Measurements from ENCODE around the gene PRIMA1.

Gene PRIMA1

DNA sequence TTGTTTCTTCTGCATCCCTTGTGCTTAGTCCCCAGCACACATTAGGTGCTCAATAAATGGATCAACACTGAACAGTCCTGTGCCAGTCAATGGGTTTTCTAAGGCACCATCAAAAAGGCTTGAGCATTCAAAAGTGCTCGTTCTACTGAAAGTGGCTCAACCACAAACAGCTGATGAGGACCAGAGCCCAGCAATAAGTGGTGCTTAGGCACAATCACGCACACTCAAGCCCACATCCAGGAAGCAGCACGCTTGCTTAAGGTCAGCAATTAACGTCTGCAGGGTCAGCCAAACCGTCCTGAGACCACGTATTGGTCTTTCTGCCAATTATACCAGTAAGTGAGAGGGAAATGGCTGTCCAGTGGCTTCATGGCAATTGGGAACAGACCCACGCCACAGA is 56.5 kb downstream of the PRIMA1 start:
- DNase-seq (ENCODE audit: low read depth): no peak

DNA sequence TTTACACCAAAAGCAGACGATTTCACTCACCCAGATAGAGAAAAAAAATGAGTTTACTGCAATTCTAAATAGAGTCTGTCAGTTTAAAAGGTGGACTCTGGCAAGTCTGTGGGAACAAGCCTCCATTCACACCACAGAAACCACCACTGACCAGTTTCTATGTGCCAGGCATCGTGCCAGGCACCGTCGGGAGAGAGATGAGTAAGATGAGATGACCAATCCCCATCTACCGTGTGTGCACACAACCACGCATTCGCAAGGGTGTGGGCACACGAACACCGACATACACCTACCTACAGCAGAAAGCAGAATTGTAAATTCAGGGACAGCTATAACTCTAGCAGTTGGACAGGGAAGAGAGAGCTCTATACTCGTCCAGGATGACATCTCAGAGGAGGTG is 58.3 kb downstream of the PRIMA1 start:
- DNase-seq (ENCODE audit: low read depth): no peak

DNA sequence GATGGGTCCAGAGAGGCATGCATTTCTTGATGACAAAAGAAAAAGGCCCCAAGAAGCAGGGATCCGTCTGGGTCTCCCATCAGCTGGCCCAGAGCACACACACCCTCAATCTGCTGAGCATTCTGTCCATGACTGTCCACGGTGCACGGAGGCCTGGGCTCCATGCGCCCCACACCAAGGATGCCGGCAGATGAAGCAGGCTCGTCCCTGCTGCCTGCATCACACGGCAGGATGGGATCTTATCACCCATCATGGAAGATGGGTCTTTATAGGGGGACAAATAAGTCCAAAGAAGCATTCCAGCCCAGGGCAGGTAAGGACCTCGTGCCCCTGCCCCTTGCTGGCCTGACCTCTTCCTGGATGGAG is 59.7 kb downstream of the PRIMA1 start:
- DNase-seq (ENCODE audit: low read depth): no peak

DNA sequence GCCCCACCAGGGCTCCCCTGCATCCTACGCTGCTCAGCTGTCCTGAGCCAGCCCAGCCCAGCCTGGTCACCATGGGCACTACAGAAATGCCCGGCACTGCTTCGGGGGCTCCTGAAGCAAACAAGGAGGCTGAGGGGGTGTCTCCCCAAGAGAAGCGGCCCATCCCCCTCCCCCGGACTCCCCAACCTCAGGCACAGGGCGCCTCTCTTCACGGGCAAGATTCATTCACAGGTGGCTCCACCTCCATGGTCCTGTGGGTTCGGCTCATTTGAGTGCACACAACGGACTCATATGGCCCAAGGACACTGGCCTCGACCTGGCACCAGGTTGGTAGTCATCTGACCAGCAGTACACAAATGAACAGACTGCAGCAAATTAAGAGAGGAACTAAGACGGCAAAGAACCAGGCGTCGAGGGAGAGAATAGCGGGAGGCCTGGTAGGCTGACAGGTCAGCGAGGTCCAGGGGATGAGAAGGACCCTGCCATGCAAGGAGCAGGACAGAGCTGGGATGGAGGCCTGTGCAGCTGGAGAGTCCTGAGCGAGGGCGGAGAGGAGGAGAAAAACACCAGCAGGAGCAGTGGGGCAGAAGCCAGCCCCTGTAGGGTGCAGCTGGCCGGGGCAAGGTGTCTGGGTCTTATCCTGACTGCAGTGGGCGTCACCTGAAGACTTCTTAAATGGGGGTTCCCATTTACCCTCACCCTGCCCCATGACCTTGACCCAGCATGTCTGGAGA is 60.2 kb downstream of the PRIMA1 start:
- DNase-seq (ENCODE audit: low read depth): no peak

- DNase-seq (ENCODE audit: low read depth): no peak
Observed at GRCh38 chr14:93727039-93727740, 61.1 kb downstream of the PRIMA1 start.

DNA sequence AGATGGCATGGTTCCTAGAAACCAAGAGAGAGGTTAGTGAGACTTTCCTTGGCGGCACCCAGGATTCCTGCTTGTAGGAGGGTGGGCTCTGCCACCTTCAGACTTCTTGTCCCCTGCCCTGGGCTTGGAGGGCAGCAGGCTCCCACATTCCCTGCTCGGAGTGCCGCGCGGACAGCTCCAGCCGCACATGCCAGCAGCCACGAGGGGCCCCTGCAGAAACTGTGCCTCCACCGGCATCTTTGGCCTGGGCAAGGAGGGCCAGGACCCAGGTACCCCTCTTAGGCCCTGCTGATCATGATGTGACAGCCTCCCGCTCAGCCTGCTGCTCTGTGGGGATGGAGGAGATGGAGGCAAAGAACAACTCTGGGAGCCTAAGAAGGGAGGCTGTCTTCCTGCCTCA is 62.3 kb downstream of the PRIMA1 start:
- DNase-seq (ENCODE audit: low read depth): no peak

- DNase-seq (ENCODE audit: low read depth): no peak
Observed at GRCh38 chr14:93725002-93725582, 63.2 kb downstream of the PRIMA1 start.

DNA sequence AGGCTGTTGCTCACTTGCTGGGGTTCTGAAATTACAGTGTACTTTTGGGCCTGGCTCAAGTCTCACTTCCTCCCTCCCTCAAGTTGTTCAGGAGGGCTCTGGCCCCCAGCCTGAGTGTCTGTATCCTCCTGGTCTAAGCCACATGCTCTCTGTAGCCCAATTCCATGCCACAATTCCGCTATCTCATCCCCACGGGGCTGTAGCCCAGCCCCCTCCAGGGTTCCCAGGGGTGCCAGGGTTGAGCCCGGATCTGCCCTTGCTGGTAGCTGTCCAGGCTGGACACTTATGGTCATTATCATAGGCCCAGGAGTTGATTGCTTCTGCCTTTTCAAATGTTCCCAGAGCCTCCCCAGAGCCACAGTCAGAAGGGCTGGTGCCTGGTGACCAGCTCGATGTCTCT is 65.3 kb downstream of the PRIMA1 start:
- no peak for DNase-seq (ENCODE audit: low read depth)

- DNase-seq (ENCODE audit: low read depth): no peak
Observed at GRCh38 chr14:93720981-93721483, 67.3 kb downstream of the PRIMA1 start.

DNA sequence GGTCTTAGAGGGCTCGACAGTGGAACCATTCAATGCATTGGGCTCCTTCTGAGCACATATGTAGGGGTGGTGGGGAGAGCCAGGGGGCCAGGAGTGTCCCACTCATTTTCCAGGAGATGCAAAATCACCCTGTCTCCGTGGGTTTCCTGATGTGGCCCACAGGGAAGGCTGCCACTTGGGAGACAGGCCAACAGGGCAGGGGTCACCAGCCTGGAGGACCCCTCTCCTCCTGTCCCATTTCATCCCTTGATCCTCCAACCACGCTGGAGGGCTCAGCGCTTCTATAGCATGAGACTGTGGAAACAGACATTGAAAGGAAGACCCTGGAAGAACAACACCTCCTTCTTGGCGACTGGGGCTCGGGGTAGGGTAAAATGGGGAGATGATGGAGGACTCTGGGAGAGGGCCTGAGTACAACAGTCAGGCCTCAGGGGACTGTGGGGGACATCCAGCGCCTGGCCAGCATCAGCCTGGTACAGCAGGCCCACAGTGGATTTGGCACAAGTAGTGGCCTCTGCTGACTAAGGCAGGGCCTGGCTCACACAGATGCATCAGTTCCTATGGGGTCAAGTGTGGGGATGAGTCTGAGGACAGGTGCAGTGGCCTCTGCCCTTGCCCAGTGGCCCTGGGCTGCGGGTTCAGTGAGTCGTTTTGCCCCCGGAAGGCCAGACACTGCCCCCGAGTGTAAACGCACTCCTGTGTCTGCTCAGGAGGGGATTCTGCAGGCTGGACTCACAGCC is 68.0 kb downstream of the PRIMA1 start:
- no peak for DNase-seq (ENCODE audit: low read depth)

DNA sequence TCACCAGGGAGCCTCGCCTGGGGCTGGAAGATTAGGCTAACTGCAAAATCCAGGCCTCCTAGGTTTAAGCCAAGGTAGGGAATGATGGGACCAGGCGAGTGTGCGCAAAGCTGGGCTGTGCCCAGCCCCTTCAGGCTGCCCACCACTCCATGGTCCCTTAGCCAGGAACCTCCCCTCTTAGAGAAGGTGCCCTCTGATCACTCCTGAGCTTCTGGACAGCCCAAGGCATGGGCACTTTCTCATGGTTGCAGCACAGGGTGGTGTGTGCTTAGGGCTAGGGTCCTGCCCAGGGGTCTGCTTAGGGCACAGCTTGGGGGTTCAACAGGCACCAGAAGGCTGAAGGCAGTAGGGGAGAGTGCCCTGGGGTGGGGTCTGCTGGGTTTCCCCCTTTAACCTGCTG is 69.0 kb downstream of the PRIMA1 start:
- DNase-seq (ENCODE audit: low read depth): no peak

- no peak for DNase-seq (ENCODE audit: low read depth)
Observed at GRCh38 chr14:93717668-93718320, 70.5 kb downstream of the PRIMA1 start.

GRCh38 chr14:93716746-93717667 is 71.3 kb downstream of the PRIMA1 start:
- no peak for DNase-seq (ENCODE audit: low read depth)

DNA sequence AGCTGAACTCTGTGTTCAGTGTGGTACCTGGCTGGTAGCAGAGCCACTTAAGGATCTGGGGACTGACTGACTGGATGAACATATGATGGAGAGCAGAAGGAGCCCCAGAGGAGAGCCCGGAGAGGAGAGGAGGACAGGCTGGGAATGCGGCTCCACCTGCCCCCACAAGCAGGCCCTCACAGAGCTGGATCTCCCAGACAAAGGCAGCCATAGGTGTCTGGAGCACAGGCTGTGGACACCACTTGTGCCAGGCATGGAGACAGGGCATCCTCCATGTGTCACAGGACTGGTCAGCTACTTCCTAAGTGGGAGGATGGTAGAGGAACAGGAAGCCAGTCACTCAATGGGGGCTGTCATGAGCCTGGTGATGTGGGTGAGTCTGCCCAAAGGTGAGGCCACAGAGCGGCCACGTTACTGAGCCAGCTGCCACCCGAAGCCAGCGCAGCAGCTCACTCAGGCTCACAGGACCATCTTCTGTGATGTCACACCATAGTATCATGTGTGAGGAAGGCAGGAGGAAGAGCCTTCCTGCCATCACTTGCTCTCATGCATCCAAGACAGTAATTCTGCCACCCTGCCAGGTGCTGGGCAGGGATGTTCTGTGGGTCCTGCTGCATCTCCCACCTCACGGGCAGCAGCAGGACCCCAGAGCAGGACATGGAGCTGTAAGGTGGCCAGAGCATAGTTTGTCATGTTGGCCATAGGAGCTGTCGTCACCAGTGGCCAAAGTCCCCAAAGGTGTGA is 72.1 kb downstream of the PRIMA1 start:
- DNase-seq (ENCODE audit: low read depth): no peak

DNA sequence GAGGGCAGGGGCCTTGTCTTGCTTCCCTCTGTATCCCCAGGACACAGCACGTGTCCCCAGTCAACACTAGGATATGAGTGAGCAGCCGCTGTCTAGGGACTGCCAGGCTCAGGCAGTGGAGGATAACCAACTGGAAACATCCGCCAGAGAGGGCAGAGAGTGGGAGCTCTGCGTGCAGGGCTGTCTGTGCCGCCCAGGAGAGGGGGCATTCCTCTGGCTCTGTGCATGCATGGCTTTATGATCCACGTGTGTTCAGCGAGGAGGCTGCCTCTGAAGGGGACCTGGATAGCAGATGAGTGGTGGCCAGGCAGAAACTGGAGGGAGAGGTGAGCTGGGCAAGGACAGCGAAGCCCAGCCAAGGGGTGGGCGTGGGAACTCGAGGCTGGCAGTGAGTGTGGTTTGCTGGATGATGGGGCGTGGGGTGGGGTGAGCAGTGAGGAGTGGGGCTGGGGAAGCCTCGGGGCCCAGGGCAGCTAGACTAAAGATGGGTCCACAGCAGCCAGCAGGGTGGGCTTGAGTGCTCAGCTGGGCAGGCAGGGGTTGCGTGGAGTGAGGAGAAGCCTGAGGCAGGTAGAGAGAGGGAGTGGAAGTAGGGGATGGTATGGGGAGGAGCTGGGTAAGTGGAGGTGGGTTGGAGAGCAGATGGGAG is 72.9 kb downstream of the PRIMA1 start:
- DNase-seq (ENCODE audit: low read depth): no peak

DNA sequence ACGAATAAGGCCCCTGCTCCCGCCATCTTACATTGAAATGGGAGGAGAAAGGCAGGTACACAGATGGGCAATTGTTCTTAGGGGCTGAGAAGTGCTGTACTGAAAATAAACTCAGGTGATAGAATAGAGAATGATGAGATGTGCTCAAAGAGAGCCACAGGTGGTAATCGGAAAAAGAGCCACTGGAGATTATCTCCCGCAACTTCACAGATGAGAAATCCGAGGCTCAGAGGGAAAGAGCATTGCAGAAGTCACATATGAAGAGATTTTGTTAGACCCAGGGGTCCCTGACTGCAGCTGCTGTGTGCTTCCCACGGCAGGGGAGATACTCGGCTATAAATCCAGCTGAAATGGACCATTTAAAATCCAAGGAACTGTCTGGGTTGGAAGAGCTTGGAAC is 73.7 kb downstream of the PRIMA1 start:
- no peak for DNase-seq (ENCODE audit: low read depth)

DNA sequence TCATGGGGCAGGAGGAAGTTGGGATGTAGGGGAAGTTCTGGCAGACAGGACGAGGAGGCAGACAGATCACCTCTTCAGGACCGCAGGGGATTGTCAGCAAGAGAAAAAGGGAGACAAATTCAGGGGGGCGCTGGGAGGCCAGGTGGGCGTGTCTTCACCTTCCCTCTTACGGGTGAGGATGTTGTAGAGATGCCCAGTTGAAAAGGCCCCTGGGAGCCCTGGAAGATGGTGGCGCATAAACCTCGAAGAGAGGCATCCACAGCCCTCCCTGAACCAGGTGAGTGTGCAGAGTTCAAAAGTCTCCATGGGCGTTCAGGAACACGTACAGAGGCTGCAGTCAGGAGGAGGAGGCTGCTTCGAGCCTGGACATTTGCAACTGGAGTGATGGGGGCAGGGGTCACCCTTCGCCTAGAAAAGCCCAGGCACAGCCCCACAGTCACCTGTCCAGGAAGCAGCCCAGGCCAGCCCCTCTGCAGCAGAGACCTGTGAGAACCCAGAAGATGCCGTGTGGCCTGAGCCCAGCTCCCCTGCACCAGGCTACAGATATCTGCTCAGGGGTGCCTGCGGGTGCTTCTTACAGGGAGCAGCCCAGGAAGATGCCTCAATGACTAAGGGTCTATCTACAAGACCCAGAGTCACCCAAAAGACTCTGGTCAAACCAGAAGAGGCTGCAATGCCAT is 74.4 kb downstream of the PRIMA1 start:
- DNase-seq (ENCODE audit: low read depth): no peak

DNA sequence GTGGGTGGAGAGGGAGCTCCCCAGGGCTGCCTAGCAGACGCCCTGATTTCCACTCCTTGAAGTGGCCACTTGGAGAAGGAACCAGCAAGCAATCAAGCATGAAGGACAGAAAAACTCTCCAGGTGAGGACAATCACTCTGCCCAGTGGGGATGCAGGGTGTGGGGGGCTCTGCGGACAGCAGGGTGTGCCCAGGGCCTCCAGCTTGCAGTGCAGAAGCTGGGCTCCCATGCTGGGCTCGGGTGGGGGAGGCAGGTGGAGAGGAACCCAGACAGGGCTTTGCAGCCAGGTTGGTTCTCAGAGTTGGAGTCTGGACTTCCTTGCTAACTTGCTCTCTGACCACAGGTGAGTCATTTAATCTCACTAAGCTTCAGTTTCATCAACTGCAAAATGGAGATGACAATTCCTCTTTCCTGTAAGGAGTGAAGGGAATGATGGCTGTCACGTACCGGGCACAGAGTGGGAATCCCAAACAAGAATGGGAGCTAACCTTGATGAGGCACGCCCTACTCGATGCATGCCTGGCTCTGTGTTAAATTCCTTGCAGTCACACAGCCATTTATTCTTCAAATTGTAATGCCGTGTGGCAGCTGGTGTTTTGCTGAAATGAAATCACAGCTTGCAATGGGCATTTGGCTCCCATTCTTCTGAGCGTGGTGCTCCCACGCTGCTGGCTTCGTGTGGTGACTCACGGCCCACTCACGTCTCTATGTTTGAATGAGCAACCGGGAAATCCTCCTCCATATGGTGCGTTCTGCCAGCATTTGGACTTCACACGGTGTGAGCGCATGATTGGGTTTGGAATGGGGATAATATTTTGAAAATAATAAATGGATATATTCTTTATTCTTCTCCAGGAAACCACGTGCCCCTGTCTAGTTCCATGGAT is 75.2 kb downstream of the PRIMA1 start:
- DNase-seq (ENCODE audit: low read depth): no peak
